GM12873 (cell line): ENCODE results near the gene MAD1L1.

ENCODE experiments used
- TF ChIP-seq, protein P1 (sequence below): IDR thresholded peaks from 2 replicates; pipeline ENCODE4 v1.5.1; 2012; ENCODE audit warnings: low read depth, mild to moderate bottlenecking, moderate library complexity, low read length, control low read depth; ENCODE audit not compliant: insufficient read depth; ENCODE audit errors: missing control alignments

Gene MAD1L1

GRCh38 chr7:2081526-2082135 lies 151.1 kb downstream of the MAD1L1 start:
- TF ChIP-seq, protein P1, sequence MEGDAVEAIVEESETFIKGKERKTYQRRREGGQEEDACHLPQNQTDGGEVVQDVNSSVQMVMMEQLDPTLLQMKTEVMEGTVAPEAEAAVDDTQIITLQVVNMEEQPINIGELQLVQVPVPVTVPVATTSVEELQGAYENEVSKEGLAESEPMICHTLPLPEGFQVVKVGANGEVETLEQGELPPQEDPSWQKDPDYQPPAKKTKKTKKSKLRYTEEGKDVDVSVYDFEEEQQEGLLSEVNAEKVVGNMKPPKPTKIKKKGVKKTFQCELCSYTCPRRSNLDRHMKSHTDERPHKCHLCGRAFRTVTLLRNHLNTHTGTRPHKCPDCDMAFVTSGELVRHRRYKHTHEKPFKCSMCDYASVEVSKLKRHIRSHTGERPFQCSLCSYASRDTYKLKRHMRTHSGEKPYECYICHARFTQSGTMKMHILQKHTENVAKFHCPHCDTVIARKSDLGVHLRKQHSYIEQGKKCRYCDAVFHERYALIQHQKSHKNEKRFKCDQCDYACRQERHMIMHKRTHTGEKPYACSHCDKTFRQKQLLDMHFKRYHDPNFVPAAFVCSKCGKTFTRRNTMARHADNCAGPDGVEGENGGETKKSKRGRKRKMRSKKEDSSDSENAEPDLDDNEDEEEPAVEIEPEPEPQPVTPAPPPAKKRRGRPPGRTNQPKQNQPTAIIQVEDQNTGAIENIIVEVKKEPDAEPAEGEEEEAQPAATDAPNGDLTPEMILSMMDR: no peak

- TF ChIP-seq, protein P1: no peak
Observed at GRCh38 chr7:2080477-2080876, 152.3 kb downstream of the MAD1L1 start.

DNA sequence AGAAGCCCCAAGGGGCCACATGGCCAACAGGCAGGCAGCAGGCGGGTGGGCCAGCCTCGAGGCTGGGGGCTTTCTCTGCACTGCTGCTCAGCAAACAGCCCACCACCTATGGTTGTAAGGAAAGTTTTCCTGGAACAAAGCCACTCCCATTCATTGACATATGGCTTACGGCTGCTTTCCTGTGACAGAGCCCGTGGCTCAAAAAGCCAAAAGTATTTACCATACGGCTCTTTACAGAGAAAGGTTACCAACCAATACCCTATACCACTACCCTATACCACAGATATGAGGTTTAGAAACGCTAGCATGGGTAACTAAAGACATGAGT lies 152.7 kb downstream of the MAD1L1 start:
- TF ChIP-seq, protein P1: no peak

- TF ChIP-seq, protein P1: no peak
Observed at GRCh38 chr7:2079332-2080059, 153.2 kb downstream of the MAD1L1 start.

DNA sequence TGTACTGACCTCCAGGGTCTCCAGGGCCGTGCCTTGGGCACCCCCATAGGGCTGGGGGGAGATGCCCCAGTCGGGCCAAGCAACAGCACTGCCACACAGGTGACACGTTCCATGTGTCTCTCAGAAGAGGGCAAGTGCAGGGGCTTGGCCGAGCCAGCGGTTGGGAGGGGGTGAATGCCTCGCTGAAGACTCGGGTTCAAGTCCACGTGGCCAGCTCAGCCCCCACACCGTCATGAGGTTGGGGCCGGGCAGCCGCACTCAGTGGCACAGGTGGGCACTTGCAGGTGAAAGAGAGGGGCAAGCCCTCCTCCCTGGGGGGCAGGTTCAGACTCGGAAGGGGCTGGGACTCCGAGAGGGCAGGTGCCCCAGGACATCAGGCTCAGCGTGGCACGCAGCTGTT lies 153.8 kb downstream of the MAD1L1 start:
- TF ChIP-seq, protein P1: no peak

DNA sequence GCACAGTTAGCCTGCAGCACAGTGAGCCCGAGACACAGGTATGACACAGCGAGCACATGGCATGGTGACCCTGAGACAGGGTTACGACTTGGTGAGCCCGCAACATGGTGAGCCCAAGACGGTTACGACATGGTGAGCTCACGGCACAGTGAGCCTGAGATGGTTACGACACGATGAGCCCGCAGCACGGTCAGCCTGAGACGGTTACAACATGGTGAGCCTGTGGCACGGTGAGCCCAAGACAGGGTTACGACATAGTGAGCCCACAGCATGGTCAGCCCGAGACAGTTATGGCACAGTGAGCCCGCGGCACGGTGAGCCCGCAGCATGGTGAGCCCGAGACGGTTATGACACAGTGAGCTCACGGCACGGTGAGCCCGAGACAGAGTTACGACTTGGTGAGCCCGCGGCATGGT lies 156.1 kb downstream of the MAD1L1 start:
- TF ChIP-seq, protein P1: no peak

- TF ChIP-seq, protein P1: no peak
Observed at GRCh38 chr7:2075811-2076210, 156.9 kb downstream of the MAD1L1 start.
